OCI-LY7 (cell line): ENCODE results near the gene SEMA5A. TPM values are rescaled to one million over a fixed set of nuclear protein-coding genes. Genes with fewer than 3 reads are reported as not detected.

Experiments used
- BruUV-seq: library from RNA; stranded (reverse); fragments of 400-500 nt; replicated peaks from 2 replicates; lab custom pipeline; 2021; lab: Mats Ljungman, UMichigan
- CTCF ChIA-PET: fragments of 300-600 bp; sonication (Branson Sonifier 250); formaldehyde crosslinking; loops from one replicate; lab custom pipeline; 2022; ENCODE audit warnings: antibody characterized with exemption; ENCODE audit not compliant: unreplicated experiment; lab: Charles Lee
- POLR2A ChIA-PET: fragments of 300-600 bp; sonication (Branson Sonifier 250); formaldehyde crosslinking; loops from one replicate; lab custom pipeline; 2022; ENCODE audit warnings: antibody characterized with exemption; lab: Charles Lee
- DNase-seq: peaks from one replicate; pipeline ENCODE4 v3.0.0-alpha.2; 2015; ENCODE audit warnings: low spot score
- H2AFZ ChIP-seq: fragments of 200-600 bp; sonication (generic), shearing (Covaris generic); 2 replicates; pipeline ENCODE4 v1.6.1; 2014; ENCODE audit warnings: mild to moderate bottlenecking, antibody characterized with exemption, low read length, moderate library complexity
- H3K27ac ChIP-seq: fragments of 200-600 bp; sonication (generic); 2 replicates; pipeline ENCODE4 v1.5.1; 2014; ENCODE audit warnings: mixed run types, low read depth, mild to moderate bottlenecking, moderate library complexity, low read length, inconsistent platforms; ENCODE audit not compliant: poor library complexity, severe bottlenecking
- H3K36me3 ChIP-seq: fragments of 200-600 bp; sonication (generic); 2 replicates; pipeline ENCODE4 v1.6.1; 2014; ENCODE audit warnings: mild to moderate bottlenecking, antibody characterized with exemption, low read length, moderate library complexity, mixed read lengths; ENCODE audit not compliant: insufficient read depth
- H3K4me1 ChIP-seq: fragments of 200-600 bp; sonication (generic); 2 replicates; pipeline ENCODE4 v1.5.1; 2014; ENCODE audit warnings: mild to moderate bottlenecking, low read length; ENCODE audit not compliant: insufficient read depth, poor library complexity, severe bottlenecking
- H3K4me2 ChIP-seq: fragments of 200-600 bp; sonication (generic); 2 replicates; pipeline ENCODE4 v1.6.1; 2014; ENCODE audit warnings: mild to moderate bottlenecking, low read length
- H3K4me3 ChIP-seq: fragments of 200-600 bp; sonication (generic); 2 replicates; pipeline ENCODE4 v1.5.1; 2014; ENCODE audit warnings: mild to moderate bottlenecking, low read depth, low read length; ENCODE audit not compliant: poor library complexity, severe bottlenecking
- H3K79me2 ChIP-seq: fragments of 200-600 bp; sonication (generic); 2 replicates; pipeline ENCODE4 v1.6.1; 2016; ENCODE audit warnings: low read depth, mild to moderate bottlenecking, low read length, moderate library complexity, mixed read lengths; ENCODE audit not compliant: insufficient read depth
- H3K9me2 ChIP-seq: fragments of 200-600 bp; sonication (generic); 2 replicates; pipeline ENCODE4 v1.6.1; 2016; ENCODE audit warnings: mild to moderate bottlenecking, low read length, mixed read lengths; ENCODE audit not compliant: insufficient read depth
- H3K9me3 ChIP-seq: fragments of 200-600 bp; sonication (generic); 2 replicates; pipeline ENCODE4 v1.6.1; 2014; ENCODE audit warnings: mild to moderate bottlenecking, mixed run types, low read length, mixed read lengths
- H4K20me1 ChIP-seq: fragments of 200-600 bp; sonication (generic); 2 replicates; pipeline ENCODE4 v1.6.1; 2014; ENCODE audit warnings: mild to moderate bottlenecking, antibody characterized with exemption, low read length, moderate library complexity, mixed read lengths; ENCODE audit not compliant: insufficient read depth
- EZH2phosphoT487 ChIP-seq: fragments of 200-600 bp; sonication (generic); IDR thresholded peaks from 2 replicates; pipeline ENCODE4 v1.6.1; 2018; ENCODE audit warnings: low read depth, borderline replicate concordance, mild to moderate bottlenecking, mixed run types, antibody characterized with exemption, low read length, moderate library complexity, mixed read lengths
- intact Hi-C: fragments of 100-400 bp; cut with micrococcal nuclease; formaldehyde crosslinking; loops from one replicate; pipeline ENCODE4 v1.10.0; 2022; ENCODE audit not compliant: unreplicated experiment
- total RNA-seq, 2 experiments: library from RNA; depleted of rRNA in 1 of 2; stranded (reverse); fragments of >200 nt in 1 of 2; shearing (Covaris generic) in 1 of 2; gene quantifications; 2 replicates each; pipeline ENCODE4 v1.2.3, GENCODE V29; 2014 to 2022
- TF ChIP-seq, protein P1 (sequence below): fragments of 200-600 bp; sonication (generic); conservative IDR thresholded peaks from 2 replicates; pipeline ENCODE4 v1.5.1; 2014; ENCODE audit warnings: mild to moderate bottlenecking, antibody characterized with exemption, low read length, moderate library complexity, mixed read lengths

Gene SEMA5A
- total RNA-seq, 2 experiments from 2014 or later, result not detected

DNA sequence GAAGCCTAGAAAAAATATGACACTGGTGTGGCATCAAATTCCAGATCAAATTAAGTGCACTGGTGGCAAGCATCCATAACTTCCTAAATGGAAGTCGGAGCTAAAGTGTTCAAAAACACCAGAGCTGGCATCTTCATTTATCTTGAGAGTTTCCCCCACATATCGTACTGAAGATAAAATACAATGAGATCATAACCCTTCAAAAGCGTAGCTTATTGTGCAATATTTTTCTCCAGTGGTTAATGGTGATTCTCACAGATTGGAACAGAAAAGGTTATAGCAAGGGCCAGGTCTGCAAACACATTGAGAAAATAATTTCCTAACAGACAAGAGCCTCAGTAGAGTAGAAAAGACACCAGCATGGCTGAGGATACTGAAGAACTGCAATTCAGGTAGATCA is 147.6 kb downstream of the SEMA5A start:
- Histone ChIP-seq H4K20me1 (no peaks in the 10 kb centered on the region), H2AFZ (no peak overlapping the region), H3K4me1 (no peaks in the 10 kb centered on the region), H3K9me3 (no peaks in the 10 kb centered on the region), H3K27ac (no peak overlapping the region), H3K4me2 (no peak overlapping the region), H3K36me3 (no peaks in the 10 kb centered on the region), H3K4me3 (no peak overlapping the region), H3K9me2 (no peaks in the 10 kb centered on the region), H3K79me2 (no peaks in the 10 kb centered on the region)
- no TSS peak for BruUV-seq
- ChIA-PET POLR2A (no interaction called here), CTCF (no interaction called here)
- no peak for DNase-seq
- intact Hi-C loops, result no loop called here
- TF ChIP-seq, protein P1, sequence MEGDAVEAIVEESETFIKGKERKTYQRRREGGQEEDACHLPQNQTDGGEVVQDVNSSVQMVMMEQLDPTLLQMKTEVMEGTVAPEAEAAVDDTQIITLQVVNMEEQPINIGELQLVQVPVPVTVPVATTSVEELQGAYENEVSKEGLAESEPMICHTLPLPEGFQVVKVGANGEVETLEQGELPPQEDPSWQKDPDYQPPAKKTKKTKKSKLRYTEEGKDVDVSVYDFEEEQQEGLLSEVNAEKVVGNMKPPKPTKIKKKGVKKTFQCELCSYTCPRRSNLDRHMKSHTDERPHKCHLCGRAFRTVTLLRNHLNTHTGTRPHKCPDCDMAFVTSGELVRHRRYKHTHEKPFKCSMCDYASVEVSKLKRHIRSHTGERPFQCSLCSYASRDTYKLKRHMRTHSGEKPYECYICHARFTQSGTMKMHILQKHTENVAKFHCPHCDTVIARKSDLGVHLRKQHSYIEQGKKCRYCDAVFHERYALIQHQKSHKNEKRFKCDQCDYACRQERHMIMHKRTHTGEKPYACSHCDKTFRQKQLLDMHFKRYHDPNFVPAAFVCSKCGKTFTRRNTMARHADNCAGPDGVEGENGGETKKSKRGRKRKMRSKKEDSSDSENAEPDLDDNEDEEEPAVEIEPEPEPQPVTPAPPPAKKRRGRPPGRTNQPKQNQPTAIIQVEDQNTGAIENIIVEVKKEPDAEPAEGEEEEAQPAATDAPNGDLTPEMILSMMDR, result no peak
- no peak for TF ChIP-seq EZH2phosphoT487

DNA sequence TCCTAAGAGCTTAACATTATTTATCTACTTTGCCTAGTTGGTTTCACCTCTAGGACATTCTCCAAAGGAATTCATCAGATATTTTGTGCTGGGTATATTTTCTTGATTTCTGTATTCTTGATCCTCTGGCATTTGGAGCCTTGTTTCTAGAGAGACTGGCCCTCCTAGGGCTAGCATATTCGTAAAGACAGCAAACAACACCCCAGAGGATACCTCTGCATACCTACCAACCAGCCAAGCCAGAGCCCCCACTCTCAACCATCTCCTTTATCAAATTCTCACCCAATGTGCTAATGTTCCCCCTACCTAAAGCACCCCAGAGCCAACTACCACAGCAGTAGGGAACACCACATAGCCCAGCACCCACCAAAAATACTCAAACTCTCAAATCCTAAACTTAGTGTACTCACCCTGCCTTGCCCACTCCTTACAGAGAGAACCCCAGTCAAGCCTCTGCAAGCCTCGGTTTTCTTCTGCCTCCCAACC is 149.5 kb downstream of the SEMA5A start:
- Histone ChIP-seq H3K36me3 (no peaks in the 10 kb centered on the region), H2AFZ (no peak overlapping the region), H3K4me3 (no peak overlapping the region), H3K79me2 (no peaks in the 10 kb centered on the region), H3K4me1 (no peaks in the 10 kb centered on the region), H3K27ac (no peak overlapping the region), H3K9me3 (no peaks in the 10 kb centered on the region), H3K4me2 (no peak overlapping the region), H3K9me2 (no peaks in the 10 kb centered on the region), H4K20me1 (no peaks in the 10 kb centered on the region)
- CTCF ChIA-PET, result no interaction called here
- BruUV-seq, result no TSS peak
- intact Hi-C loops, result no loop called here
- POLR2A ChIA-PET, result interaction anchor here (1.0 kb wide), 1 partner anchor 11 kb away, joined by 3 read pairs; no protein-coding TSS in a partner anchor
- DNase-seq, result no peak
- no peak for TF ChIP-seq EZH2phosphoT487
- TF ChIP-seq, protein P1, result no peak

DNA sequence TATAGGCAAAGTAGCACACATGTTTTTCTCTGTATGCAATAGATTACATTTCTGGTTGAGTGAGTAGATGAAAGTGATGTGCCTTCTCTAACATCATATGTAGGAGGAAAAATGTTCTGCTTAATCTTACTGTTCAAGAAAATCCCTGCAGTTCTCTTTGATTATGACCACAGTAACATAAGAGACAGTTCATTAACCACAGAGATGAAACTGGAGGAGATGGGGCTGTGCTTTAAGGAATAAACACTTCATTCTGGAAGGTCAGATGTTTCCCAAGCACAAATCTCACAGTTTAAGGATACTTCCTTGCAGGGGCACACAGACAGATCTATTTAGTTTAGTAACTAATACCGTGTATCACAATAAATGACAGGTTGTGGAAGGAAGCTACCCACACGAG is 150.2 kb downstream of the SEMA5A start:
- H2AFZ ChIP-seq, result no peak overlapping the region
- no peak for TF ChIP-seq EZH2phosphoT487
- TF ChIP-seq, protein P1, result no peak

More for the DNA sequence above, 150.2 kb downstream of the SEMA5A start:
- BruUV-seq, result no TSS peak
- H3K27ac ChIP-seq, result no peak overlapping the region
- H3K4me2 ChIP-seq, result no peak overlapping the region
- H3K9me2 ChIP-seq, result no peaks in the 10 kb centered on the region
- no peaks in the 10 kb centered on the region for H3K36me3 ChIP-seq
- H4K20me1 ChIP-seq, result no peaks in the 10 kb centered on the region
- CTCF ChIA-PET, result no interaction called here
- POLR2A ChIA-PET, result interaction anchor here (1.0 kb wide), 1 partner anchor 11 kb away, joined by 3 read pairs; no protein-coding TSS in a partner anchor
- no peak for DNase-seq
- no peaks in the 10 kb centered on the region for H3K4me1 ChIP-seq
- intact Hi-C loops, result no loop called here
- H3K9me3 ChIP-seq, result no peaks in the 10 kb centered on the region
- H3K79me2 ChIP-seq, result no peaks in the 10 kb centered on the region
- no peak overlapping the region for H3K4me3 ChIP-seq
